HepG2 (cell line): Measurements from ENCODE around the gene MST1. TPM values are rescaled to one million over a fixed set of nuclear protein-coding genes. Genes with fewer than 3 reads are reported as not detected.

Source experiments
- ATAC-seq: fragments of 200-7000 bp; cut with Tn5 transposase; 3 replicates; pipeline ENCODE4 v1.9.1; 2020; ENCODE audit warnings: mild to moderate bottlenecking, moderate library complexity
- BruUV-seq: library from RNA; stranded (reverse); fragments of 400-500 nt; replicated peaks from 2 replicates; lab custom pipeline; 2021; lab: Mats Ljungman, UMichigan
- CTCF ChIA-PET: fragments of 300-600 bp; formaldehyde crosslinking; extraction: SDS; loops from one replicate; lab custom pipeline; 2021; ENCODE audit warnings: low total read pairs, inconsistent platforms, low intra/inter-chr PET ratio; lab: Yijun Ruan, JAX
- POLR2A ChIA-PET: fragments of 350-600 bp; sonication (Branson Sonifier 250); formaldehyde crosslinking; loops from one replicate; lab custom pipeline; 2020; ENCODE audit warnings: antibody characterized with exemption, inconsistent platforms; lab: Yijun Ruan, JAX
- DNase-seq: peaks from one replicate; pipeline ENCODE4 v3.0.0-alpha.2; 2015; ENCODE audit warnings: low spot score
- FAIRE-seq: peaks from 3 replicates; lab custom pipeline; 2011; peaks lifted over from hg19 to GRCh38; lab: Jason Lieb, UNC
- H2AFZ ChIP-seq: one replicate; pipeline ENCODE4 v1.6.1; 2011; ENCODE audit warnings: low read length, inconsistent platforms
- H3K27ac ChIP-seq: fragments of 300-600 bp; 3 replicates; pipeline ENCODE4 v1.8.0; 2011; ENCODE audit warnings: mixed run types, mild to moderate bottlenecking, mixed read lengths, low read length, inconsistent platforms; ENCODE audit not compliant: insufficient read depth; ENCODE audit errors: extremely low read length
- H3K27me3 ChIP-seq, 2 experiments: fragments of 200-600 bp in 1 of 2; 2 replicates in 1 of 2; 3 replicates in 1 of 2; pipeline versions ENCODE4 v1.6.0 to v1.8.0; 2011; ENCODE audit warnings: low read length in 2 of 2, mild to moderate bottlenecking in 2 of 2, moderate library complexity in 2 of 2, inconsistent platforms in 1 of 2; ENCODE audit not compliant: insufficient read depth in 2 of 2, control insufficient read depth in 1 of 2
- H3K36me3 ChIP-seq, 2 experiments: fragments of 200-600 bp in 1 of 2; replicated peaks in 1 of 2; 2 replicates in 1 of 2; 3 replicates in 1 of 2; pipeline versions ENCODE4 v1.5.1 to v1.8.0; 2011; ENCODE audit warnings: low read length in 2 of 2, inconsistent platforms in 1 of 2; ENCODE audit not compliant: insufficient read depth in 2 of 2, control insufficient read depth in 1 of 2
- H3K4me1 ChIP-seq: 2 replicates; pipeline ENCODE4 v1.5.1; 2012; ENCODE audit warnings: low read length, inconsistent platforms; ENCODE audit not compliant: insufficient read depth
- H3K4me2 ChIP-seq: 2 replicates; pipeline ENCODE4 v1.6.0; 2011; ENCODE audit warnings: low read depth, low read length, inconsistent platforms
- H3K4me3 ChIP-seq, 3 experiments: fragments of 200-600 bp in 1 of 3; sonication (generic), shearing (Covaris generic) in 1 of 3; replicated peaks in 1 of 3; 2 replicates each; pipeline ENCODE4 v1.5.1; 2011 to 2016; ENCODE audit warnings: low read length in 3 of 3, inconsistent platforms in 2 of 3, low read depth in 2 of 3, mild to moderate bottlenecking in 2 of 3, control low read depth in 1 of 3, mixed read lengths in 1 of 3; ENCODE audit not compliant: insufficient read depth in 1 of 3
- H3K79me2 ChIP-seq: one replicate; pipeline ENCODE4 v1.6.1; 2011; ENCODE audit warnings: low read length, inconsistent platforms; ENCODE audit not compliant: insufficient read depth
- H3K9ac ChIP-seq: 2 replicates; pipeline ENCODE4 v1.6.0; 2011; ENCODE audit warnings: mild to moderate bottlenecking, low read depth, low read length, inconsistent platforms; ENCODE audit not compliant: insufficient read depth
- H3K9me3 ChIP-seq: 2 replicates; pipeline ENCODE4 v1.5.1; 2012; ENCODE audit warnings: mild to moderate bottlenecking, low read length
- H4K20me1 ChIP-seq: 2 replicates; pipeline ENCODE4 v1.6.0; 2011; ENCODE audit warnings: inconsistent platforms, mild to moderate bottlenecking, low read length, moderate library complexity; ENCODE audit not compliant: insufficient read depth
- BCL6 ChIP-seq: IDR thresholded peaks from 2 replicates; pipeline ENCODE4 v1.6.1; 2016; ENCODE audit warnings: missing genetic modification reagents, missing compliant biosample characterization
- CREBL2 ChIP-seq: sonication (generic); formaldehyde crosslinking; IDR thresholded peaks from 2 replicates; pipeline ENCODE4 v1.8.1; 2023; ENCODE audit warnings: missing genetic modification reagents, mild to moderate bottlenecking, borderline replicate concordance
- EZH2 ChIP-seq: conservative IDR thresholded peaks from 2 replicates; pipeline ENCODE4 v1.6.1; 2012; ENCODE audit warnings: mild to moderate bottlenecking, low read depth, low read length, moderate library complexity
- HNRNPK ChIP-seq: fragments of 200-400 bp; formaldehyde crosslinking; IDR thresholded peaks from 2 replicates; pipeline ENCODE4 v1.6.1; 2018; ENCODE audit warnings: low read length, low read depth, moderate library complexity, mild to moderate bottlenecking; ENCODE audit not compliant: poor library complexity, severe bottlenecking
- KLF11 ChIP-seq: IDR thresholded peaks from 2 replicates; pipeline ENCODE4 v1.6.1; 2016; ENCODE audit warnings: missing compliant biosample characterization
- MEIS2 ChIP-seq: sonication (generic); formaldehyde crosslinking; IDR thresholded peaks from 2 replicates; pipeline ENCODE4 v1.9.0; 2021; ENCODE audit warnings: mild to moderate bottlenecking, missing genetic modification reagents
- POLR2A ChIP-seq, 2 experiments: IDR thresholded peaks; 2 replicates each; pipeline ENCODE4 v1.6.1; 2011; ENCODE audit warnings: low read depth in 2 of 2, low read length in 2 of 2, mild to moderate bottlenecking in 1 of 2, moderate library complexity in 1 of 2; ENCODE audit not compliant: insufficient read depth in 1 of 2
- POLR2AphosphoS5 ChIP-seq: IDR thresholded peaks from 2 replicates; pipeline ENCODE4 v1.6.1; 2012; ENCODE audit warnings: low read depth, low read length
- POLR2G ChIP-seq: fragments of 200-400 bp; formaldehyde crosslinking; IDR thresholded peaks from 2 replicates; pipeline ENCODE4 v1.6.1; 2018; ENCODE audit warnings: mild to moderate bottlenecking, low read depth, low read length, moderate library complexity
- SP4 ChIP-seq: sonication (generic); formaldehyde crosslinking; IDR thresholded peaks from 2 replicates; pipeline ENCODE4 v1.8.1; 2023; ENCODE audit warnings: mild to moderate bottlenecking, missing genetic modification reagents
- SRY ChIP-seq: sonication (generic); formaldehyde crosslinking; IDR thresholded peaks from 2 replicates; pipeline ENCODE4 v1.8.0; 2022; ENCODE audit warnings: mild to moderate bottlenecking, missing genetic modification reagents
- ZNF207 ChIP-seq: fragments of 450-650 bp; IDR thresholded peaks from 2 replicates; pipeline ENCODE4 v1.6.1; 2016; ENCODE audit warnings: antibody characterized with exemption, borderline replicate concordance
- ZNF33B ChIP-seq: sonication (generic); formaldehyde crosslinking; IDR thresholded peaks from 2 replicates; pipeline ENCODE4 v1.5.1; 2020; ENCODE audit warnings: mild to moderate bottlenecking, missing genetic modification reagents
- ZNF557 ChIP-seq: sonication (generic); formaldehyde crosslinking; IDR thresholded peaks from 2 replicates; pipeline ENCODE4 v1.4.0; 2020; ENCODE audit warnings: missing genetic modification reagents
- ZNF773 ChIP-seq: sonication (generic); formaldehyde crosslinking; IDR thresholded peaks from 2 replicates; pipeline ENCODE4 v1.4.0; 2020; ENCODE audit warnings: missing genetic modification reagents, borderline replicate concordance
- ZNF839 ChIP-seq: sonication (generic); formaldehyde crosslinking; IDR thresholded peaks from 2 replicates; pipeline ENCODE4 v1.4.0; 2020; ENCODE audit warnings: missing genetic modification reagents, mild to moderate bottlenecking, borderline replicate concordance
- ZSCAN5A ChIP-seq: sonication (generic); formaldehyde crosslinking; IDR thresholded peaks from 2 replicates; pipeline ENCODE4 v1.8.0; 2022; ENCODE audit warnings: mild to moderate bottlenecking, missing genetic modification reagents, borderline replicate concordance
- WGBS: methylation state at CpG from one replicate; pipeline ENCODE4 v1.1.6; 2017; ENCODE audit warnings: low lambda C conversion rate; 5-methylcytosine and 5-hydroxymethylcytosine counted together
- in situ Hi-C: cut with HindIII; loops from 2 replicates; pipeline ENCODE4 v1.10.0; 2017; ENCODE audit warnings: low pct_unique_long_range_greater_than_20kb; ENCODE audit not compliant: extremely low pct_ligation_motif_present
- intact Hi-C: fragments of 100-400 bp; cut with micrococcal nuclease; formaldehyde crosslinking; loops from one replicate; pipeline ENCODE4 v1.10.0; 2022; ENCODE audit not compliant: unreplicated experiment
- polyA plus RNA-seq, 8 experiments: library from polyadenylated mRNA; depleted of rRNA in 3 of 8; stranded (reverse) in 7 of 8; unstranded in 1 of 8; fragments of >200 nt; fragmentation: Illumina TruSeq in 4 of 8; extraction: Trizol in 4 of 8; gene quantifications; 2 replicates each; pipeline versions ENCODE4 v1.2.1 to v1.2.3, GENCODE V29; 2011 to 2016; ENCODE audit warnings: low read depth in 4 of 8, missing spikeins in 1 of 8, mixed read lengths in 1 of 8; ENCODE audit not compliant: insufficient read depth in 1 of 8
- total RNA-seq, 5 experiments: library from RNA; depleted of rRNA; stranded (reverse); fragments of >200 nt; fragmentation: Illumina TruSeq; extraction: Trizol; gene quantifications; 2 replicates each; pipeline ENCODE4 v1.2.3, GENCODE V29; 2016; ENCODE audit warnings: low read depth in 1 of 5

MST1 gene
- total and polyA plus RNA-seq, 2 of the 13 experiments (the other 11 are each of a cell fraction or from before 2014, with no cell fraction given) = 189 to 452 TPM

- ATAC-seq = no peak
- no peak overlapping the region for H3K4me3 ChIP-seq
- peaks cover 11 to 25% of the 10 kb centered on the region in 2 experiments for H3K36me3 ChIP-seq
- POLR2A ChIA-PET = no interaction called here
- no peaks in the 10 kb centered on the region for H3K9me3 ChIP-seq
- in situ Hi-C loops (no loop called here), intact Hi-C loops (no loop called here)
- no peak overlapping the region for H3K27ac ChIP-seq
- peaks cover 21% of the 10 kb centered on the region for H3K4me1 ChIP-seq
- H3K9ac ChIP-seq = no peak overlapping the region
- TF ChIP-seq EZH2 (no peak), HNRNPK (no peak), POLR2AphosphoS5 (0 out of 2 replicates have a peak, but pooled peaks have one; percentile 18), POLR2G (0 out of 2 replicates have a peak, but pooled peaks have one; percentile 1), MEIS2 (no peak), ZNF773 (CRISPR knock-in tag) (no peak), BCL6 (no peak), ZNF557 (CRISPR knock-in tag) (no peak), SP4 (no peak), POLR2A (IDR thresholded peaks at IDR 0.05; ENCODE audit: insufficient read depth in 1 of 2, low read depth in 2 of 2, low read length in 2 of 2) (0 out of 4 replicates have a peak, but pooled peaks of 1 of the 2 experiments have one; percentile 10), SRY (CRISPR knock-in tag) (no peak), ZSCAN5A (CRISPR knock-in tag) (no peak), CREBL2 (CRISPR knock-in tag) (no peak), ZNF207 (no peak), ZNF33B (CRISPR knock-in tag) (no peak), ZNF839 (CRISPR knock-in tag) (no peak), KLF11 (CRISPR knock-in tag) (no peak)
- CTCF ChIA-PET = no interaction called here
- H3K79me2 ChIP-seq = peaks cover 13% of the 10 kb centered on the region
- H4K20me1 ChIP-seq = no peaks in the 10 kb centered on the region
- no peak for DNase-seq
- 99% methylated on average over 9 of the region's 9 CpGs for WGBS
- no peak for FAIRE-seq
- H3K27me3 ChIP-seq = no peaks in the 10 kb centered on the region
- BruUV-seq = no TSS peak
- H3K4me2 ChIP-seq = no peak overlapping the region
- no peak overlapping the region for H2AFZ ChIP-seq
These were observed 32.3 kb upstream of the MST1 start for GRCh38 chr3:49721596-49721895.
